Tibial nerve (tissue), 4 donors: ENCODE results near the gene FABP3.

ENCODE experiments used
- CTCF ChIP-seq, 5 experiments: fragments of 200-600 bp in 3 of 5; fragments of 450-650 bp in 2 of 5; sonication (generic) in 3 of 5; IDR thresholded peaks; one replicate each; pipeline ENCODE4 v1.5.1; 2016 to 2019; ENCODE audit warnings: antibody characterized with exemption in 5 of 5, mild to moderate bottlenecking in 3 of 5, moderate library complexity in 2 of 5
- EP300 ChIP-seq, 2 donors: sonication (generic); formaldehyde crosslinking; IDR thresholded peaks; one replicate each; pipeline ENCODE4 v1.6.1; 2017; ENCODE audit warnings: antibody characterized with exemption in 2 of 2, mild to moderate bottlenecking in 1 of 2
- POLR2A ChIP-seq, 2 donors: fragments of 450-650 bp; IDR thresholded peaks; one replicate each; pipeline ENCODE4 v1.6.1; 2017; ENCODE audit warnings: antibody characterized with exemption in 2 of 2, mild to moderate bottlenecking in 2 of 2, moderate library complexity in 2 of 2

DNA sequence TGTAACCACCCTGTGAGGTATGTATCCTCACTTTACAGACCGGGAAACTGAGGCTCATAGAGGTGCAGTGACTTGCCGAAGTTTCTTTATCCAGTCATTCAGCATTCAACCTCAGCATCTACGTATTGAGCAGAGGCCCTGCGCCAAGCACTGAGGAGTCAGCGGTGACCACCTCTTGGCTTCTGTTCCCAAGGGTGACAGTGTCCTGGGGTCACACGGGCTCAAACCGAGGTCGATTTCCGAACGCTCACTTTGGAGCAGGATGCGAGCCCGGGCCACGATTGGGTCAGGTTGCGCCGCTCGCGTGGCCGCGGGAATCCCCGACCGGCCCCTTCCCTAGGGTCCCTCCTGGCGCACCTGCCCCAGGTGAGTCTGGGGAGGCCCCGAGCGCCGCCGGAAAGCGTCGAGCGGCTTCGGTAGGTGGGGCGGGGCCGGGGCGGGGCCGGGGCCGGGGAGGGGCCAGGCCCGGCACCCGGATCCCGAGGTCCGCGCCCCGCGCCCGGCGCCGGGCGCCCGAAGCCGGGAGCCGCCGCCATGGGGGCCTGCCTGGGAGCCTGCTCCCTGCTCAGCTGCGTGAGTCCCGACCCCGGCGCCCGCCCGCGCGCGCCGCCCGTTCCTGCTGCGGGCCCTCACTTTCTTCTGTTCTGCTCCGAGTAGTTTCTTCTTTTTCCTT is 40.0 kb upstream of the FABP3 start, which contains the start of gene SERINC2:
- TF ChIP-seq CTCF (IDR thresholded peaks at IDR 0.05) (no peak), POLR2A (IDR thresholded peaks at IDR 0.05) (no peak), EP300 (IDR thresholded peaks at IDR 0.05) (no peak)
